Measurements from ENCODE around the gene GPR27.

GPR27 gene

DNA sequence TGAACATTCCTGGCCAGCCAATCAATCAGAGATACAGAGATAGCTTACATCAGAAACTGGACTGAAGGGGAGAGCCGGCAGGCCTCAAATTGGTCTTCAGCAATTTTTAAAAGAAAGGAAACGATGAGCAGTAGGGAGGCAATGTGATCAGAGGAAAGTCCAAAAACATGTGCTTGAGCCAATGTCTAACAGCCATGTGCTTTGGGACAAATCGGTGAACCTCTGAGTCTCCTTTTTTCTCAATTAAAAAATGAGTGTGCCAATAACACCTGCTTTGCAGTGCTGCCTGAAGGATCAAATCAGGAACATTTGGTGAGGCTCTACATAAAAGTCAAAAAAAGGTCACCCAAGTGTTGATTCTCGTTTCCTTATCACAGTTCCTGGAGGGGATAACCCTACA, 21.0 kb upstream of the GPR27 start:
- no peak for DNase-seq (ENCODE audit: low read depth)

- no peak for DNase-seq (ENCODE audit: low read depth)
Measured at GRCh38 chr3:71733319-71733718, 20.3 kb upstream of the GPR27 start.

GRCh38 chr3:71734881-71735280, 18.8 kb upstream of the GPR27 start:
- DNase-seq (ENCODE audit: low read depth): no peak

GRCh38 chr3:71742621-71743020, 11.0 kb upstream of the GPR27 start:
- DNase-seq (ENCODE audit: low read depth): no peak

DNA sequence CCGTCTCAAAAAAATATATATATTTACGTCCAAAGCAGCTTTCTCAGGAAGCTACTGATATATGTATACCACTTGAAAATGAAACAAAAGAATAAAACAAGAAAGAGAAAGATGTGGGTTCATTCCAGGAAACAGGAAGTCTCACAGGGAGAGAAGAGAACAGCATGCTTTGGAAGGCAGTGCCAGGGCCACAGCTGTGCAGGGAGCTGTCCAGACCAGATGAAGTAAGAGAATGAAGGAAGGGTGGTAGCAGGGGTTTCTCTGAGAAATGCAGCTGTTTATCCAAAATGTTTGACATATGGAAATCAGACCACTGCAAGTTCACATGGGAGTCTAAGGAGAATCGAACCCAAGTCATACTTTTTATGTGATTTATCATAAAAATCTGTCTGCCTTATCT, 8.9 kb upstream of the GPR27 start:
- DNase-seq (ENCODE audit: low read depth): no peak

DNA sequence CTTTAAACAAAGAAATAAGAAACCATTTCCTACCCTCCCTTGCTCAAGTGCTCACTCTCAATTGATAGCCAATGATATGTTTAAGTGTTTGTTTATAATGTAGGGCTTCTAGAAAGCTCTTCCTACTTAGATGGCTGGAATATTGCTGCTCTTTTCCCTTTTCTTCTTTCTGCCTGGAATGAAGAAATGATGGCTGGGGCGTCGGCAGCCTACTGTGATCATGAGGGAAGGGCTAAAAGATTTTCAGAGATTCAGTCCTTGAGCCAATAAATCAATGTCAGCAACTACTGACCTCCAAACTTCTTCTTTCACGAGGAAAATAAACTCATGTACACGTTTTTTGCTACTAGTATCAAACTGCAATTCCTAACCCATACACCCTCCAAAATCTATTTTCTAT, 2.1 kb upstream of the GPR27 start:
- no peak for DNase-seq (ENCODE audit: low read depth)

DNA sequence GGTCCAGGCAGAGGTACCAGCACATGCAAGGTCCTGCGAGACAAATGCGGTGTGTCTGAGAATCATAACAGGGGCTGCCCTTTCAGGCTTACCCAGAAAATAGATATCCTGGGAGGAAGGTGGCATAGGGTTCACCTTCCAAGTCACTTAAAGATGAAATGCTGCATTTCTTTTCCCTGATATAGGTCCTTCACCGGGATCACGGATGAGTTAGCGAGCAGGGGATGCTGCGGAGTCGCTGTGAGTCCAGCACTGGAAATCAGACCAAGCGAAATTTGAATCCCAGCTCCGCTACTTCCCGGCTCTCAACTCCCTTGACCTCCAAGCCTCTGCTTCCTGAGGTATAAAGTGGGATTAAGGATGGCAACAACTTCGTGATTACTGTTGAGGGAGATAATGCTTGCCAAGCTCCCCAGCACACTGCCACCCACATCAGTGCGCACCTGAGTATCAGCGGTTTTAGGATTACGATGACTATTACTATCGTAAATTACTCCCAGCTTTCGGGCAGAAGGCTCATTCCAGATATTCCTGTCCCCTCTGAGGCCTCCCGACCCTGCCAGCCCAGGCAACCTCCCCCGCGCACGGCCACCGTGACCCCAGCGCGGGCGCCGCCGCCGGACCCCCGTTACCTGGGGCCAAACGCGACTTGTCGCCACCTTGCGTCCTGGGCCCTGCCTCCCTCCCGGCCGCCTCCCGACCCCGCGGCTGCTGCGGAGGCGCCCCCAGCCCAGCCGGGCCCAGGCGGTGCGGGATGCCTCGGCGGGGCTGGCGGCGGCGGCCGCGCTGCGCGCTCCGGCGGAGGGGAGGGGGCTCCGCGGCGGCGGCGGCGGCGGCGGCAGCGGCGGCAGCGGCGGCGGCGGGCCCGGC, 589 bp upstream of the GPR27 start:
- DNase-seq (ENCODE audit: low read depth): no peak

DNA sequence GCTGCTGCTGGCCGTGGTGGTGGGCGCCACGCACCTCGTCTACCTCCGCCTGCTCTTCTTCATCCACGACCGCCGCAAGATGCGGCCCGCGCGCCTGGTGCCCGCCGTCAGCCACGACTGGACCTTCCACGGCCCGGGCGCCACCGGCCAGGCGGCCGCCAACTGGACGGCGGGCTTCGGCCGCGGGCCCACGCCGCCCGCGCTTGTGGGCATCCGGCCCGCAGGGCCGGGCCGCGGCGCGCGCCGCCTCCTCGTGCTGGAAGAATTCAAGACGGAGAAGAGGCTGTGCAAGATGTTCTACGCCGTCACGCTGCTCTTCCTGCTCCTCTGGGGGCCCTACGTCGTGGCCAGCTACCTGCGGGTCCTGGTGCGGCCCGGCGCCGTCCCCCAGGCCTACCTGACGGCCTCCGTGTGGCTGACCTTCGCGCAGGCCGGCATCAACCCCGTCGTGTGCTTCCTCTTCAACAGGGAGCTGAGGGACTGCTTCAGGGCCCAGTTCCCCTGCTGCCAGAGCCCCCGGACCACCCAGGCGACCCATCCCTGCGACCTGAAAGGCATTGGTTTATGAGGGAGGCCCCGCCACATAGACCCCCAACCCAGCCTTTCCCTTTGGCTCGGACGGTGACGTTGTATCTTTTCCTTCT, 1.1 kb downstream of the GPR27 start:
- no peak for DNase-seq (ENCODE audit: low read depth)

- no peak for DNase-seq (ENCODE audit: low read depth)
Measured at GRCh38 chr3:71758091-71758490, 4.4 kb downstream of the GPR27 start.

DNA sequence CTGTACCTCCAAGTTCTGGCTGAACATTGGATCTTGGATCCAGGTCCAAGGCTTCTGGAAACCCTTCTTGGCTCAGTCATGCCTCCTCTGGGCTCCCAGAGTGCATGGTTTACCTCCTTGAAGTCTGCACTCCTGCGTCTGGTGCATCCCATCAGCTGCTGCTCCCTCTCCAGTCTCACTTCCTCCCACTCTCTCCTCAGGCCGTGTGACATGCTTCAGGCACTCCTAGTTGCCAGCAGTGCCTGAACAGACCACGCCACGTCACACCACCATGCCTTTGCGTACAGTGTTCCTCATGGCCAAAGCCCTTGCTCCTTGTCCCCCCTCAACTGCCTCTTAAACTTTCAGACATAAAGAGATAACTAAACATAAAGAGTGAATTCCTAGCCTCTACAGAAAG, 5.7 kb downstream of the GPR27 start:
- no peak for DNase-seq (ENCODE audit: low read depth)

DNA sequence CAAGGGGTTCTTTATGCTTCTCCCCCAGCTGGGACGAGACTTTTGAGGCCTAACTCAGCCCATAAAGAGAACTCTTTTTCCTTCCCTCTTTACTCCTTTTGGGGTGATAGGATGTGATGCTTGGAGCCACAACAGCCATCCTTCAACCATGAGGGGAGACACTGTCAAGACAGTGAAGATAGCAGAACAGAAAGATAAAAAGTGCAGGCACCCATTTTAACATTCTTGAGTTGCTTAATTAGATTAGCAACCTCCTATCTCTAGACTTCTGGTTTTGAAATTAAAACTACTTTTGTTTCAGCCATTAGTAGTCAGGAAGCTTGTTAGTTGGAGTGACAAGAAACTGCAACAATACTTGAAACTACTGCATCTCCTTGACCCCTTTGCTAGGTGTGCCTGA, 6.5 kb downstream of the GPR27 start:
- DNase-seq (ENCODE audit: low read depth): no peak

GRCh38 chr3:71763426-71763825, 9.8 kb downstream of the GPR27 start:
- no peak for DNase-seq (ENCODE audit: low read depth)

- no peak for DNase-seq (ENCODE audit: low read depth)
Measured at GRCh38 chr3:71771126-71771525, 17.5 kb downstream of the GPR27 start.

DNA sequence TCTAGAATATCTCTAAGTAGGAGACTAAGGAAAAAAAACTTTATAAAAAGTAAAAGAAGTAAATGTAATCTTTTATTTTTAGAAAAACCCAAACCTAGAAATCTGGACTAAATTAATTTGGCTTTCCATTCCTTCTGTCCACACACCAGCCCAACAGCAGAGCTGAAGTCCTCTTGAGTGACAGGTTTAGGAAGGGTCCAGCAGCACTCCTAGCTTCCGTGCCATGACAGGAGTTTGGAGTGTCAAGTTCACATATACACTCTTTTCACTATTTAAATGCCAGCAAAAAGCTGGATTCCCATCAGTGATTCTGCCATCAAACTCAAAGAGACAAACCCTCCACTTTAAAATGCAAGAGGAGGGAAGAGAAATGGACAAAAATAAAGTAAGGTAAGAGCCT, 18.2 kb downstream of the GPR27 start:
- no peak for DNase-seq (ENCODE audit: low read depth)

DNA sequence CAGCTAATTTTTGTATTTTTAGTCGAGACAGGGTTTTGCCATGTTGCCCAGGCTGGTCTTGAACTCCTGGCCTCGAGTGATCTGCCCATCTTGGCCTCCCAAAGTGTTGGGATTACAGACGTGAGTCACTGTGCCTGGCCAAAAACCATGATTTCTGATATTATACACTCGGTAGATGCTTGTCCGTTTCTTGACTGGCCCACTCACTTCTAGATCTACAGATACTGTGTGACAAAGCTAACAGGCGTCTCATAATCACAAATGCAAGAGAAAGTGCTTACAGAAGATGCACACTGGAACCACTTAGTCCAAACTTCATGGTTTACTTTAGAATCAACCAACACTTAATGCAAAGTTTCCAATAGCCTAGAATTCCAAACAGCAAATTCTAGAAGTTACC, 22.9 kb downstream of the GPR27 start:
- DNase-seq (ENCODE audit: low read depth): no peak

GRCh38 chr3:71778353-71778752, 24.7 kb downstream of the GPR27 start:
- no peak for DNase-seq (ENCODE audit: low read depth)

DNA sequence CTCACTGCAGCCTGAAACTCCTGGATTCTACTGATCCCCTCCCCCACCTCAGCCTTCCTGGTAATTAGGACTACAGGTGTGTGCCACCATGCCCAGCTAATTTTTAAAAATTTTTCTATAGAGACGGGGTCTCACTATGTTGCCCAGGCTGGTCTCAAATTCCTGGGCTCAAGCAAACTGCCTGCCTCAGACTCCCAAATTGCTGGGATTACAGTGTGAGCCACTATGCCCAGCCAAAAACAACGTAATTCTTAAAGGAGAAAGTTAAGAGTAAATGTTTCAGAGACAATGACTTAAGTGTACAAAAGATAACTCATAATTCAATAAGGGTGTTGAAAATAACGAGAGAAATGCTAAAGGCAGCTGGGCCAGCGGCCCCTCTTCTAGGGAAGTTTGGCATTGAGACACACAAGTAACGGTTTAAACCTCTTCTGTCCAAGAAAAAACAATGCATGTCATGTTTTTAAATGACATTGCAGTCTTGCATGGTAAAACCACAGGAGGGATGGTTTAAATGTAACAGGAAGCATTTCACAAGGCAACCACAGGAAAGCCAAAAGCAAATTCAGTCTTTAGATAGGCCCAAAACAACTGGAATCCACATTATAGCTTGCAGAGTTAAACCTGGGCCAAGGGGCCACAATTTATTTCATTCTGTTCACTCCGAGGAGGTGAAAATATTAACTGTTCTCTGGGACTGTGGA, 26.2 kb downstream of the GPR27 start:
- no peak for DNase-seq (ENCODE audit: low read depth)

DNA sequence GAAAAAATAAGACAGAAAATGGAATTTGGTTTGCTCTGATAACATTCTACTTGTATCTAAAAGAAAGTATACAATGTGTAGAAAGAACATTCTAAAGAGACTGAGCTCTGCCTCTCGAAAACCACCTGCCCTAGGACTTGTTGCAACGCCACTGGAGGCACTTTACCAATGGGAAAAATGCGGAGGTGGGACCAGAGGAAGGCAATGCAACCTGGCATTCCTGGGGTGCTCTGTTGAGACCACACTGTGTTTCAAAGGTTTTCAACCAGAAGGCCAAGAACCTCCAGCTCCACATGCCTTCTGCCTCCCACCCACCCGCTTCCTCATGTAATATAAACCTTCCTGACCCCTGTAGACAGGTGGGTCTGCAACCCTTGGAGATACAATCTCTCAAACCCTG, 26.8 kb downstream of the GPR27 start:
- DNase-seq (ENCODE audit: low read depth): no peak

DNA sequence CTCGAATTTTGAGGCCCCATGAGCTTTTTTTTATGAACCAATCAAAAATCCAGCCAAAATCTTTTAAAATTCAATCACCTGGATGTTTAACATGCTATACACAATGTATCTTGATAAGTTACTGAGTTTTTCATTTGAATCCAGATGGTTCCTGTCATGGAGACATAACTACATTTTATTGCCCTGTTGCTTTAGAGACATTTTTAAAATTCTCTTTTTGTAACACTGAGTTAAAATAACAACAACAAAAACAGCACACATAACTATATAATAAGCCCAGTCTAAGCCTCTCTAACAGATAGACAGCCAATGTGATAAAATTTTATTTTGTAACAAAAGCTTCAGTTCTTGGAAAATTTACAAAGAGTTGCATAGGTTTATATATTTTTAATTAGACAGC, 29.5 kb downstream of the GPR27 start:
- no peak for DNase-seq (ENCODE audit: low read depth)

DNA sequence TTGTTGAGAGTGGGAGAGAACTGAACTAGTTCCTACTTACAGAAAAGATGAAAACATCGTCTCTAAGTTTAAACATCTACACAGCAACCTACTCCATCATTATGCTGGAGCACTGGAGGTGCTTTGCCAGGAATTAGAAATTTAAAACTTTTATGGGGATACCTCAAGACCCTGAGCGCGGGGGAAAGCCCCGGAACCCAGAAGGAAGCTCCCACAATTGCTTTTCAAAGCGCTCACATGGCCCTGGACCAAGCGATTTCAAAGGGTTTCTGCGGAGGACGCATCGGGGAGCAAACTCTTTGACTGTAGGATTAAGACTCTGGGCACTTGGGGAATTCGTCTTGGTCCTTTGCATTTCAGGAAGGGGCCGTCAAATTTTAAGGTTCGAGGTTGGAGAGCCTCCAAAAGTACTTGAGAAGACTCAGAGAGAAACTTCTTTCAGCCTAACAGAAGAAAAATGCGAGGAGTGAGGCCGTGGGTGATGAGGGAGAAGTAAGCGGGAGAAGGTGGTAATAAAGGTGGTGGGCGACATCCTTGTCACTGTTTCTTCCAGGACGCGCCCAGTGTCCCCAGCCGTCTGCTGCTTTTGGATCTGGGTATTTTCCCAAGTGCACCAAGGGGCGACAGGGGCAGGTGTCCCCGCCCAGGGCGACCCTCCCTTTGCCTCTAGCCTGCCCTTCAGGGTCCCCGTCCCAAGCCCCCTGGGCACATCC, 30.7 kb downstream of the GPR27 start:
- DNase-seq (ENCODE audit: low read depth): no peak

- no peak for DNase-seq (ENCODE audit: low read depth)
Measured at GRCh38 chr3:71784914-71785531, 31.4 kb downstream of the GPR27 start, which contains the start of gene PROK2. TSS of gene PROK2 (minus strand) at chr3:71785148. CDS start at chr3:71785052, 96 bp downstream.

Data from amniotic epithelial cell (primary cell).